Neural cell (in vitro differentiated cells): ENCODE data around the gene WNT6.

ENCODE experiments used
- EP300 ChIP-seq: fragments of 450-650 bp; conservative IDR thresholded peaks from 2 replicates; pipeline ENCODE4 v1.6.1; 2014; ENCODE audit warnings: antibody characterized with exemption, mild to moderate bottlenecking, moderate library complexity; ENCODE audit not compliant: poor library complexity, severe bottlenecking
- EZH2 ChIP-seq: fragments of 200-600, 300-800 bp; shearing (Covaris generic), sonication (generic); IDR thresholded peaks from 2 replicates; pipeline ENCODE4 v1.6.1; 2014; ENCODE audit warnings: antibody characterized with exemption, low read length, borderline replicate concordance, mild to moderate bottlenecking; ENCODE audit not compliant: insufficient read depth, poor library complexity, severe bottlenecking
- MXI1 ChIP-seq: fragments of 450-650 bp; conservative IDR thresholded peaks from 2 replicates; pipeline ENCODE4 v1.6.1; 2014; ENCODE audit warnings: antibody characterized with exemption, mild to moderate bottlenecking; ENCODE audit not compliant: poor library complexity, severe bottlenecking
- POLR2AphosphoS5 ChIP-seq: IDR thresholded peaks from 2 replicates; pipeline ENCODE4 v1.6.1; 2012
- RAD21 ChIP-seq: fragments of 450-650 bp; conservative IDR thresholded peaks from 2 replicates; pipeline ENCODE4 v1.6.1; 2014; ENCODE audit warnings: antibody characterized with exemption, mild to moderate bottlenecking, moderate library complexity
- REST ChIP-seq: IDR thresholded peaks from 2 replicates; pipeline ENCODE4 v1.6.1; 2012; ENCODE audit warnings: borderline replicate concordance
- TAF1 ChIP-seq: IDR thresholded peaks from 2 replicates; pipeline ENCODE4 v1.6.1; 2012; ENCODE audit warnings: low read depth
- TF ChIP-seq, protein P1 (sequence below): fragments of 450-650 bp; IDR thresholded peaks from 2 replicates; pipeline ENCODE4 v1.5.1; 2014; ENCODE audit warnings: antibody characterized with exemption, mild to moderate bottlenecking, moderate library complexity; ENCODE audit not compliant: poor library complexity, severe bottlenecking

- TF ChIP-seq POLR2AphosphoS5, result no peak
- no peak for TF ChIP-seq MXI1
- TF ChIP-seq RAD21, result no peak
- no peak for TF ChIP-seq TAF1
- TF ChIP-seq, protein P1, sequence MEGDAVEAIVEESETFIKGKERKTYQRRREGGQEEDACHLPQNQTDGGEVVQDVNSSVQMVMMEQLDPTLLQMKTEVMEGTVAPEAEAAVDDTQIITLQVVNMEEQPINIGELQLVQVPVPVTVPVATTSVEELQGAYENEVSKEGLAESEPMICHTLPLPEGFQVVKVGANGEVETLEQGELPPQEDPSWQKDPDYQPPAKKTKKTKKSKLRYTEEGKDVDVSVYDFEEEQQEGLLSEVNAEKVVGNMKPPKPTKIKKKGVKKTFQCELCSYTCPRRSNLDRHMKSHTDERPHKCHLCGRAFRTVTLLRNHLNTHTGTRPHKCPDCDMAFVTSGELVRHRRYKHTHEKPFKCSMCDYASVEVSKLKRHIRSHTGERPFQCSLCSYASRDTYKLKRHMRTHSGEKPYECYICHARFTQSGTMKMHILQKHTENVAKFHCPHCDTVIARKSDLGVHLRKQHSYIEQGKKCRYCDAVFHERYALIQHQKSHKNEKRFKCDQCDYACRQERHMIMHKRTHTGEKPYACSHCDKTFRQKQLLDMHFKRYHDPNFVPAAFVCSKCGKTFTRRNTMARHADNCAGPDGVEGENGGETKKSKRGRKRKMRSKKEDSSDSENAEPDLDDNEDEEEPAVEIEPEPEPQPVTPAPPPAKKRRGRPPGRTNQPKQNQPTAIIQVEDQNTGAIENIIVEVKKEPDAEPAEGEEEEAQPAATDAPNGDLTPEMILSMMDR, result no peak
- no peak for TF ChIP-seq EP300
- no peak for TF ChIP-seq REST
- no peak for TF ChIP-seq EZH2
Observed at GRCh38 chr2:218902427-218902826, 42.8 kb downstream of the WNT6 start.
